ENCODE data around the gene TNS3. TPM values are rescaled to one million over a fixed set of nuclear protein-coding genes. Genes with fewer than 3 reads are reported as not detected.
A peak's percentile ranks its signal among the peaks of the same experiment; 100 is the strongest.

TNS3 gene
- total RNA-seq, 1 experiment from 2014 or later = 9.5 TPM

DNA sequence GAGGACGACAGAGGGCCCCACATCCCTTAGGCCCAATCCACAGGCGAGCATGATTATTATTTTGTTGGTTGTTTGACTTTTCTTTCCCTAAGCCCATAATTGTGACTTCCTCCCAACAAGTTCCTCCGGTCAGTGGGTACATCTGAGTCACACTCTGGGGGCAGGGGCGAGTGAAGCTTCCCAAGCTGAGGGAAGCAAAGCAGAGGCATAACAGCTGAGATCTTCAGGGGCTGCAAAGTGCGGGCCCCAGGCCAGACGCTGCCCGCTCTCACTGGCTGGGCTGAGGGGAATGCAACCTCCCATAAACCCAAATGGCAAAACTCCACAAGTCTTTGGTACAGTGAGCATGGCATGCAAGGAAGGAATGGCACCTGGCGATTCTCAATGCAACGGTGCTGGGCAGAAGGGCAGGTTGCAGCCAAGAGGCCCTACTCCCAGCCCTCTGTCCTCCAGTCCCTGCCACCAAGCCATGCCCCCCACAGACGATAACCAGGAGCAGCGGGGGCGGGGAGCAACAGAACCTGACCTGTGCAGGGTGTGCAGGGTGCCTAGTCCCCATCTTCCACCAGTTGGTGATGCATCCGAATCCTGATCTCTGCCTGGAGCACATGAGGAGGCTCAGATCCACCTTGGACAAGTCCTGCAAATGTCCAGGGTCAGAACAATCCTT lies 25.3 kb downstream of the TNS3 start:
- H3K4me3 Mint-ChIP-seq = no peak overlapping the region
- Histone ChIP-seq H3K4me2 (ENCODE audit: insufficient read depth, insufficient read length, low read length) (no peak overlapping the region), H3K56ac (ENCODE audit: insufficient read length, low read depth, low read length) (no peak overlapping the region), H3K4me1 (ENCODE audit: insufficient read depth, low read length) (peaks cover 7% of the 10 kb centered on the region; the same call in 1 of the 2 replicates), H4K91ac (ENCODE audit: insufficient read length, low read depth, low read length) (no peak overlapping the region), H3K79me1 (ENCODE audit: insufficient read depth, low read depth, low read length, poor library complexity, severe bottlenecking) (no peaks in the 10 kb centered on the region), H2AFZ (ENCODE audit: low read length) (no peak overlapping the region), H2BK12ac (ENCODE audit: insufficient read length, low read depth, low read length) (no peak overlapping the region), H2BK5ac (ENCODE audit: insufficient read length, low read length) (no peak overlapping the region), H3K23me2 (ENCODE audit: insufficient read length, low read depth, low read length, poor library complexity, severe bottlenecking) (no peaks in the 10 kb centered on the region), H3K9me3 (ENCODE audit: control insufficient read depth, low read depth, low read length) (no peaks in the 10 kb centered on the region), H4K20me1 (ENCODE audit: control insufficient read depth, insufficient read depth, insufficient read length) (no peaks in the 10 kb centered on the region), H4K8ac (replicated peaks; ENCODE audit: insufficient read length, low read depth, low read length) (no peak overlapping the region), H2BK15ac (ENCODE audit: low read depth, low read length) (no peak overlapping the region), H3K79me2 (ENCODE audit: insufficient read depth, low read length) (no peaks in the 10 kb centered on the region; the same call in 1 of the 2 replicates), H2BK20ac (ENCODE audit: low read depth, low read length, poor library complexity, severe bottlenecking) (no peak overlapping the region), H4K5ac (ENCODE audit: insufficient read length, low read depth, low read length) (no peak overlapping the region), H3K9ac (ENCODE audit: extremely low read depth, insufficient read length, low read length) (no peak overlapping the region), H3T11ph (ENCODE audit: low read length) (no peak overlapping the region), H2BK120ac (ENCODE audit: low read depth, low read length, poor library complexity, severe bottlenecking) (no peak overlapping the region), H3K14ac (ENCODE audit: insufficient read depth, low read length) (peak overlapping the region; percentile 32; the same call in 1 of the 2 replicates), H3K27me3 (ENCODE audit: insufficient read depth, low read length) (no peaks in the 10 kb centered on the region), H3K18ac (ENCODE audit: insufficient read length, low read depth, low read length) (no peak overlapping the region), H3K23ac (ENCODE audit: insufficient read length, low read depth, low read length) (no peak overlapping the region), H3K4ac (ENCODE audit: low read depth, low read length) (no peak overlapping the region), H3K27ac (ENCODE audit: insufficient read length, low read depth, low read length) (no peak overlapping the region), H2AK5ac (ENCODE audit: insufficient read length, low read length) (no peak overlapping the region)
- no peaks in the 10 kb centered on the region; a peak in 1 of 5 replicates for H3K9me3 Mint-ChIP-seq
- no peak for DNase-seq
- H3K4me1 Mint-ChIP-seq = peaks cover 6 to 31% of the 10 kb centered on the region in 2 experiments
- peaks cover 1% of the 10 kb centered on the region; the same call in 1 of the 2 replicates for H3K27me3 Mint-ChIP-seq (ENCODE audit: low read depth)
- WGBS (ENCODE audit: extremely low coverage, insufficient read length, low lambda C conversion rate) = no CpG with 5 or more reads among the region's 13 CpGs
- H3K27ac Mint-ChIP-seq = peak overlapping the region in 1 of 3 experiments; percentile 74; a peak in 3 of 7 replicates
- no peak for TF ChIP-seq CTCF (conservative IDR thresholded peaks at IDR 0.05)
- H3K36me3 Mint-ChIP-seq (ENCODE audit: insufficient read depth in 1 of 3, low read depth in 3 of 3) = peaks cover 1 to 11% (median 7%) of the 10 kb centered on the region in 3 experiments; a peak in 5 of 7 replicates
